ENCODE measurements around the gene SLC25A18. TPM values are rescaled to one million over a fixed set of nuclear protein-coding genes. Genes with fewer than 3 reads are reported as not detected.

The SLC25A18 gene
- total RNA-seq, 2 donors from 2014 or later: not detected

DNA sequence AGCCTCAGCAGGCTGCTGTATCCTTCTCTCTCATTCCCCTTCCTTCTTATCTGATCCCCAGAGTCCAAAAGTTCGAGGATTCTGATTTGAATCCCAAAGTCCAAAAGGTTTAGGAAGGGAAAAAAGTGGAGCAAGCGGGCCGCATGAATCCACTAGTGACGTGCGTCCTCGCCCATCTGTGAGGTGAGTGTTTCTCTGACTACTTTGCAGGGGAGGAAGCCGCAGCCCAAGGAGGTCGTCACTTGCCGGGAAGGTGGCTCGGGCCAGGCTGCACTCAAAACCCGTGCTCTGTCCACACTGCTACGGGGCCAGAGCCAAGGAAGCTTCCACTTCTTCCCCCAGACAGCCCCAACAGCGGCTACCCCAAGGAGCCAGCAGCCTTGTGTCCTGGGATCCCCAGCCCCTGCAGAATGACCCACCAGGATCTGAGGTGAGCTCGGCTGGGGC, 16.3 kb downstream of the SLC25A18 start:
- Histone ChIP-seq H3K4me3 (no peak overlapping the region), H3K27me3 (no peaks in the 10 kb centered on the region), H3K9me3 (no peaks in the 10 kb centered on the region), H3K27ac (no peak overlapping the region), H3K36me3 (no peaks in the 10 kb centered on the region), H3K4me1 (no peaks in the 10 kb centered on the region), H3K9ac (ENCODE audit: low read depth in 2 of 2, low read length in 2 of 2) (no peak overlapping the region)
- intact Hi-C loops (cut with DNase I): no loop called here
- TF ChIP-seq, protein P1, sequence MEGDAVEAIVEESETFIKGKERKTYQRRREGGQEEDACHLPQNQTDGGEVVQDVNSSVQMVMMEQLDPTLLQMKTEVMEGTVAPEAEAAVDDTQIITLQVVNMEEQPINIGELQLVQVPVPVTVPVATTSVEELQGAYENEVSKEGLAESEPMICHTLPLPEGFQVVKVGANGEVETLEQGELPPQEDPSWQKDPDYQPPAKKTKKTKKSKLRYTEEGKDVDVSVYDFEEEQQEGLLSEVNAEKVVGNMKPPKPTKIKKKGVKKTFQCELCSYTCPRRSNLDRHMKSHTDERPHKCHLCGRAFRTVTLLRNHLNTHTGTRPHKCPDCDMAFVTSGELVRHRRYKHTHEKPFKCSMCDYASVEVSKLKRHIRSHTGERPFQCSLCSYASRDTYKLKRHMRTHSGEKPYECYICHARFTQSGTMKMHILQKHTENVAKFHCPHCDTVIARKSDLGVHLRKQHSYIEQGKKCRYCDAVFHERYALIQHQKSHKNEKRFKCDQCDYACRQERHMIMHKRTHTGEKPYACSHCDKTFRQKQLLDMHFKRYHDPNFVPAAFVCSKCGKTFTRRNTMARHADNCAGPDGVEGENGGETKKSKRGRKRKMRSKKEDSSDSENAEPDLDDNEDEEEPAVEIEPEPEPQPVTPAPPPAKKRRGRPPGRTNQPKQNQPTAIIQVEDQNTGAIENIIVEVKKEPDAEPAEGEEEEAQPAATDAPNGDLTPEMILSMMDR (IDR thresholded peaks at IDR 0.05): no peak
- no peak for DNase-seq

DNA sequence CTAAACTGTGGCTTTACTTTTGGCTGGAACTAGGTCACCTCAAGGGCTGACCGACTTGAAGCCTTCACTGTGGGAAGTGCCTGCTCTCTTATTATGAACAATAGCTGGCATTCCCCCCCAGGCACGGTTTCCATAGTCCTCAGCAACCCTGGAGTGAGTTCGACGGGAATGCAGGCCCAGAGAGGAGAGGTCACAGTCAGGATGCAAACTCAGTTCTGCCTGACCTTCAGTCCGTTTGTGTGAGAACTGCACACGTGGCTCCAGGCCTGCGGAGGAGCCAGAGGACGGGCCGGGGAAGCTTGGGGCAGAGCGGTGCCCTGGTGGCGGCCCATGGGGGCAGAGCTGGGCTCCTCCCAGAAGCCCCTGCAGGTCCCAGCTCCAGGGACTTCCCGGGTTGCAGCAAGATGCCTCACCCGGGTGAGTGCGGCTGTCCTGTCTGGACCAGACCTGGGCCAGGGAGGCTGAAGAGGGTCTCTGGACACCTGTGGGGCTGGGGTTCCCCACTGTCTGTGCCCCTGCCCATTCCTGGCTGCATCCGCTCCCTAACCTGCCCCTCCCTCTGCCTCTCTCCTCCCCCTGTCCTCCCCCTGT, 17.2 kb downstream of the SLC25A18 start:
- TF ChIP-seq, protein P1 (IDR thresholded peaks at IDR 0.05): no peak
- Histone ChIP-seq H3K9me3 (no peaks in the 10 kb centered on the region), H3K27ac (no peak overlapping the region), H3K36me3 (no peaks in the 10 kb centered on the region), H3K4me1 (no peaks in the 10 kb centered on the region), H3K9ac (ENCODE audit: low read depth in 2 of 2, low read length in 2 of 2) (no peak overlapping the region), H3K4me3 (no peak overlapping the region), H3K27me3 (no peaks in the 10 kb centered on the region)
- intact Hi-C loops (cut with DNase I): no loop called here
- no peak for DNase-seq

DNA sequence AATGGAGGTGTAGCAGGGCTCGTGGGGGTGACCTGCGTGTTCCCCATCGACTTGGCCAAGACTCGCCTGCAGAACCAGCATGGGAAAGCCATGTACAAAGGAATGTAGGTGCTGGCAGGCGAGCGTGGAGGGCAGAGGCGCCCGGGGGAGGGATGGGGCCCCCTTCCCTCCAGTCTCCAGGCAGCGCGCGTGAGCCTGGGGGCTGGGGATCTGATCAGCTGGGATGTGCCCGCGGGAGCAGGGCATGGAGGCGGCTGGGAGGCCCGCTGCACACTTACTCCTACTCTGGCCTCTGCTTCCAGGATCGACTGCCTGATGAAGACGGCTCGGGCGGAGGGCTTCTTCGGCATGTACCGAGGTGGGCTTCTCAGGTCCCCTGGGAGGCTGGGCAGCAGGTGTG, 17.8 kb downstream of the SLC25A18 start:
- intact Hi-C loops (cut with DNase I): no loop called here
- no peak overlapping the region for H3K9ac ChIP-seq (ENCODE audit: low read depth in 2 of 2, low read length in 2 of 2)
- H3K27me3 ChIP-seq: no peaks in the 10 kb centered on the region
- no peaks in the 10 kb centered on the region for H3K4me1 ChIP-seq
- H3K4me3 ChIP-seq: no peak overlapping the region
- H3K9me3 ChIP-seq: no peaks in the 10 kb centered on the region
- no peaks in the 10 kb centered on the region for H3K36me3 ChIP-seq
- no peak for DNase-seq
- no peak overlapping the region for H3K27ac ChIP-seq
- TF ChIP-seq, protein P1 (IDR thresholded peaks at IDR 0.05): no peak

DNA sequence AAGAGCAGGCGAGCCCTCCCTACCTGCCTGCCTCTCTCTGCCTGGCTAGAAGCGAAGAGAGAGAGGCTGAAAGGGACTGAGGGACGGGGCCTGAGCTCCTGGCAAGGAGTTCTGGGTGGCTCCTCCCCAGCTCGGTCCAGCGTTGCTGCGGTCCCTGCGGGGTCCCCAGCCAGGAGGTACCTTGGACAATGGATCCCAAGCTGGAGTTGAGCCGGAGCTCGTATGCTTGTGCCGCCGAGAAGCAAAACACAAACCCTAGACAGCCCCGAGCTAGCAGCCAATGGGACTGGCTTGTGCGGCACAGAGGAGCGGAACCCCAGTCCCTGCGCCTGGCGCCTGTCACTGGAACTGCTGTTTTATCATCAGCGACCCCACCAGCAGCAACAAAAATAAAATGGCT, 18.3 kb downstream of the SLC25A18 start:
- intact Hi-C loops (cut with DNase I): no loop called here

DNA sequence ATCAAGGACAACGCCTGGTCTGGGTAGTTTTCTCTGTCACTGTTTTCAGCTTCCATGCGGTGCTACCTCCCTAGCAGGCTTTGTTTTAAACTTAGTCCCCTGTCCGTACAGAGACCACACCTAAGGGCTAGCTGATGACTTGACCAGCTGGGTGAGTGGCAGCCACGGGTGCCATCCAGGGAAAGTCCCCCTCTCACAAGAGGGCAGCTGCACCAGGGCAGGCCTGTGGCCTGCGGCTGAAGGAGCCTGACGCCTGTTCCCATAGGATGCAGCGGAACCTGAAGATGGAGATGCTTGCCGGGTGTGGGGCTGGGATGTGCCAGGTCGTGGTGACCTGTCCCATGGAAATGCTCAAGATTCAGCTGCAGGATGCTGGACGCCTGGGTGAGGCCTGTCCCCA, 19.9 kb downstream of the SLC25A18 start:
- Histone ChIP-seq H3K9ac (ENCODE audit: low read depth in 2 of 2, low read length in 2 of 2) (no peak overlapping the region), H3K27ac (no peak overlapping the region), H3K4me3 (no peak overlapping the region), H3K4me1 (no peaks in the 10 kb centered on the region), H3K36me3 (no peaks in the 10 kb centered on the region), H3K27me3 (no peaks in the 10 kb centered on the region), H3K9me3 (no peaks in the 10 kb centered on the region)
- DNase-seq: no peak
- TF ChIP-seq, protein P1 (IDR thresholded peaks at IDR 0.05): no peak
- intact Hi-C loops (cut with DNase I): no loop called here

More for the DNA sequence above, 18.3 kb downstream of the SLC25A18 start:
- Histone ChIP-seq H3K4me3 (no peak overlapping the region), H3K27me3 (no peaks in the 10 kb centered on the region), H3K36me3 (no peaks in the 10 kb centered on the region), H3K9me3 (no peaks in the 10 kb centered on the region), H3K27ac (no peak overlapping the region), H3K4me1 (no peaks in the 10 kb centered on the region), H3K9ac (ENCODE audit: low read depth in 2 of 2, low read length in 2 of 2) (no peak overlapping the region)
- DNase-seq: no peak
- TF ChIP-seq, protein P1 (IDR thresholded peaks at IDR 0.05): no peak

Measured in colonic mucosa (tissue), 4 donors.